ENCODE data around the gene GALK1. TPM values are rescaled to one million over a fixed set of nuclear protein-coding genes. Genes with fewer than 3 reads are reported as not detected.
"Not testable (repeated sequence)": the region's sequence is repeated elsewhere in the genome, so short reads cannot be mapped to it uniquely, and the experiment has no call there.

Gene GALK1
- total and polyA plus RNA-seq, 9 of the 15 experiments (the other 6 are each of a cell fraction or from before 2014, with no cell fraction given): 0.45 to 51.6 (median 17.4) TPM

- peak in 3 of 4 experiments; percentile 40 to 46 (median 40) for DNase-seq (ENCODE audit: extremely low read depth in 1 of 4, low spot score in 3 of 4)
- H3K27me3 ChIP-seq (ENCODE audit: control insufficient read depth in 2 of 2, insufficient read depth in 2 of 2, low read length in 2 of 2); ATAC-seq; H3K9me3 ChIP-seq (replicated peaks; ENCODE audit: control insufficient read depth, insufficient read depth, low read depth, low read length); H3K9me1 ChIP-seq (ENCODE audit: control insufficient read depth, insufficient read depth, low read length); FAIRE-seq; CTCF ChIA-PET (ENCODE audit: low intra/inter-chr PET ratio); BruUV-seq (replicated peaks); H2AFZ ChIP-seq (ENCODE audit: low read depth, low read length); TF ChIP-seq CREB1 (CRISPR knock-in tag; IDR thresholded peaks at IDR 0.05): not testable (repeated sequence)
- in situ Hi-C loops (cut with MboI): loop anchor here (10.0 kb wide), 1 partner anchor 227 kb away; the partner anchor contains the start of gene CDK3
- Histone ChIP-seq H3K9ac (ENCODE audit: insufficient read depth in 1 of 2, low read depth in 2 of 2, low read length in 2 of 2) (peak overlapping the region; percentile 94 to 99), H3K4me1 (replicated peaks in 1 of 2; ENCODE audit: control insufficient read depth in 2 of 2, insufficient read depth in 2 of 2, low read length in 2 of 2) (peaks cover 4 to 12% of the 10 kb centered on the region in 2 experiments; a peak in 4 of 5 replicates), H3K79me2 (ENCODE audit: control insufficient read depth, insufficient read depth, low read length) (peaks cover 35% of the 10 kb centered on the region), H4K20me1 (replicated peaks; ENCODE audit: control insufficient read depth, insufficient read depth, low read length) (peaks cover 42% of the 10 kb centered on the region), H3K4me2 (ENCODE audit: insufficient read depth, low read length) (peak overlapping the region; percentile 86), H3K4me3 (peak overlapping the region; percentile 85), H3K27ac (ENCODE audit: extremely low read depth, low read depth, low read length) (peak overlapping the region; percentile 92), H3K36me3 (ENCODE audit: control insufficient read depth, insufficient read depth, low read length) (peaks cover 31% of the 10 kb centered on the region)
- intact Hi-C loops (cut with micrococcal nuclease): loop anchor here (5.0 kb wide), 1 partner anchor 69 kb away; no protein-coding TSS in a partner anchor
- POLR2A ChIA-PET: interaction anchor here (0.6 to 11.1 kb wide), 25 partner anchors 7 to 1002 kb away, joined by 3 to 464 read pairs (median 5); partner anchors contain the start of genes GALK1, NAT9, TRIM65 and UNC13D
- 2% methylated on average over 19 of the region's 19 CpGs for WGBS (ENCODE audit: insufficient coverage, low coverage, missing lambda C conversion rate)
- peak; percentile 27; the same call in 1 of the 2 replicates for TF ChIP-seq SIN3B (IDR thresholded peaks at IDR 0.05; ENCODE audit: low read depth)
- TF ChIP-seq, protein P1, sequence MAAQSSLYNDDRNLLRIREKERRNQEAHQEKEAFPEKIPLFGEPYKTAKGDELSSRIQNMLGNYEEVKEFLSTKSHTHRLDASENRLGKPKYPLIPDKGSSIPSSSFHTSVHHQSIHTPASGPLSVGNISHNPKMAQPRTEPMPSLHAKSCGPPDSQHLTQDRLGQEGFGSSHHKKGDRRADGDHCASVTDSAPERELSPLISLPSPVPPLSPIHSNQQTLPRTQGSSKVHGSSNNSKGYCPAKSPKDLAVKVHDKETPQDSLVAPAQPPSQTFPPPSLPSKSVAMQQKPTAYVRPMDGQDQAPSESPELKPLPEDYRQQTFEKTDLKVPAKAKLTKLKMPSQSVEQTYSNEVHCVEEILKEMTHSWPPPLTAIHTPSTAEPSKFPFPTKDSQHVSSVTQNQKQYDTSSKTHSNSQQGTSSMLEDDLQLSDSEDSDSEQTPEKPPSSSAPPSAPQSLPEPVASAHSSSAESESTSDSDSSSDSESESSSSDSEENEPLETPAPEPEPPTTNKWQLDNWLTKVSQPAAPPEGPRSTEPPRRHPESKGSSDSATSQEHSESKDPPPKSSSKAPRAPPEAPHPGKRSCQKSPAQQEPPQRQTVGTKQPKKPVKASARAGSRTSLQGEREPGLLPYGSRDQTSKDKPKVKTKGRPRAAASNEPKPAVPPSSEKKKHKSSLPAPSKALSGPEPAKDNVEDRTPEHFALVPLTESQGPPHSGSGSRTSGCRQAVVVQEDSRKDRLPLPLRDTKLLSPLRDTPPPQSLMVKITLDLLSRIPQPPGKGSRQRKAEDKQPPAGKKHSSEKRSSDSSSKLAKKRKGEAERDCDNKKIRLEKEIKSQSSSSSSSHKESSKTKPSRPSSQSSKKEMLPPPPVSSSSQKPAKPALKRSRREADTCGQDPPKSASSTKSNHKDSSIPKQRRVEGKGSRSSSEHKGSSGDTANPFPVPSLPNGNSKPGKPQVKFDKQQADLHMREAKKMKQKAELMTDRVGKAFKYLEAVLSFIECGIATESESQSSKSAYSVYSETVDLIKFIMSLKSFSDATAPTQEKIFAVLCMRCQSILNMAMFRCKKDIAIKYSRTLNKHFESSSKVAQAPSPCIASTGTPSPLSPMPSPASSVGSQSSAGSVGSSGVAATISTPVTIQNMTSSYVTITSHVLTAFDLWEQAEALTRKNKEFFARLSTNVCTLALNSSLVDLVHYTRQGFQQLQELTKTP (IDR thresholded peaks at IDR 0.05; ENCODE audit: low read depth in 1 of 2, partially characterized antibody in 2 of 2): peak in 1 of 2 experiments; percentile 21
- 0 out of 2 replicates have a peak, but pooled peaks have one; percentile 13 for TF ChIP-seq CREB1 (IDR thresholded peaks at IDR 0.05)
- 0 out of 2 replicates have a peak, but pooled peaks have one; percentile 4 for TF ChIP-seq ZNF609 (CRISPR knock-in tag; IDR thresholded peaks at IDR 0.05; ENCODE audit: borderline replicate concordance)
- 0 out of 2 replicates have a peak, but pooled peaks have one; percentile 8 for TF ChIP-seq PTRF (tag; IDR thresholded peaks at IDR 0.05)
- peak; percentile 41 for TF ChIP-seq POLR2B (IDR thresholded peaks at IDR 0.05; ENCODE audit: low read depth, partially characterized antibody)
- TF ChIP-seq KHSRP (IDR thresholded peaks at IDR 0.05): peak; percentile 55; the same call in 1 of the 2 replicates
- 0 out of 4 replicates have a peak, but pooled peaks of 1 of the 2 experiments have one; percentile 16 for TF ChIP-seq TEAD1 (CRISPR knock-in tag; IDR thresholded peaks at IDR 0.05)
- TF ChIP-seq ZNF143 (CRISPR knock-in tag; IDR thresholded peaks at IDR 0.05): peak; percentile 29; the same call in 1 of the 2 replicates
- 0 out of 2 replicates have a peak, but pooled peaks have one; percentile 5 for TF ChIP-seq MTA3 (IDR thresholded peaks at IDR 0.05; ENCODE audit: borderline replicate concordance)
Measured at GRCh38 chr17:75778066-75778860, 13.3 kb upstream of the GALK1 start.

All from K562 (cell line).